ENCODE data around the gene ZSWIM5.
"Not testable (repeated sequence)": the region's sequence is repeated elsewhere in the genome, so short reads cannot be mapped to it uniquely, and the experiment has no call there.

ZSWIM5 gene

DNA sequence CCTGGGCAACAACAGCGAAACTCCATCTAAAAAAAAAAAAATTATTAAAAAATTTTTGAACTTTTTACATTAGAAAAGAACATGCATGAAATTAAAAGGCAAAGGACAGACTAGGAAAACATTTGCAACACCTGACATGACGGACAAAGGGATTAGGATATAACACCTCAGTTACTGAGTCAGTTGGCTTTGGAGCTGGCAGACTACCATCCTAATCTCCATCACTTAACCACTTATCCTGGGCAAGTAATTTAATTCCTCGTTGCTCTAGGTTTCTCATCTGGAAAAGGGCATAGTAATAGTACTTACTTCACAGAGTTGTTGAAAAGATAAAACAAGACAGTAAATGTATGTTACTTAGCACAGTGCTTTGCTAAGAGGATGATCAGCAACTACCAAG lies 207.2 kb downstream of the ZSWIM5 start:
- no peak for DNase-seq

DNA sequence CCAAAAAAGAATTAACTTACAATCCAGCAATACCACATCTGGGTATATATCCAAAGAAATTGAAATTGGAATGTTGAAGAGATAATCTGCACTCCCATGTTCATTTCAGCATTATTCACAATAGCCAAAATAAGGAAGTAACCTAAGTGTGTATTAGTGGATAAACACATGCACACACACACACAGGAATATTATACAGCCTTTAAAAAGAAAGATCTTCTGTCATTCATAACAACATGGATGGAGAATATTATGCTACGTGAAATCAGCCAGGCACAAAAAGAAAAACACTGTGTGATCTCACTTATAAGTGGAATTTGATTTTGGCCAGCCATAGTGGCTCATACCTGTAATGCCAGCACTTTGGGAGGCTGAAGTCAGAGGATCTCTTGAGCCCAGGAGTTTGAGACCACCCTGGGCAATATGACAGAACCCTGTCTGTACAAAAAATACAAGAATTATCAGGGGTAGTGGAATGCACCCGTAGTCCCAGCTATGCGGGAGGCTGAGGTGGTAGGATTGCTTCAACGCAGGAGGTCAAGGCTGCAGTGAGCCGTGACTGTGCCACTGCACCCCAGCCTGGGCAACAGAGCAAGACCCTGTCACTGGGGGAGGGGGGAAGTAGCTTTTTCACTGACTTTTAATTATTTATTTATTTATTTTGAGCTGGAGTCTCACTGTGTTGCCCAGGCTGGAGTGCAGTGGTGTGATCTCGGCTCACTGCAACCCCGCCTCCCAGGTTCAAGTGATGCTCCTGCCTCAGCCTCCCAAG lies 210.8 kb downstream of the ZSWIM5 start:
- DNase-seq: no peak

DNA sequence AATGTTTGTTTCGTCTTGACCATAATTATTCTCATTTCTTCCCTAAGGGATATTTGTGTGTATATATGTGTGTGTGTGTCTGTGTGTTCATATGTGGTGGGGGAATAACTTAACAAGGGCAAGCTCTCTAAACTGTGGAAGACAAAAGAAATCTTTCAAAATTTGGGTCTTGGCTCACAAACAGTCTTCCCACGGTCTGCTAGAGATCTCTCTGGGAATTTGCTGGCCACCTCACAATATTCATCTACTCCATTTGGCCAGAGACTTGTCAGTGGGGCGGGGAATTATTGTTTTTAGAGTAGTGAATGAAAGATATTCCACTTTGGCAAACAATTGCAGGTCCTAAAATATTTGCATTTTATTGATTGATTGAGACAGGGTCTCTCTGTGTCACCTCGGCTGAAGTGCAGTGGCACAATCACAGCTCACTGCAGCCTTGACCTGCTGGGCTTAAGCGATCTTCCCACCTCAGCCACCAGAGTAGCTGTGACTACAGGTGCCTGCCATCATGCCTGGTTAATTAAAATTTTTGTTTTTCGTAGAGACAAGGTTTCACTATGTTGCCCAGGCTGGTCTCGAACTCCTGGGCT lies 212.0 kb downstream of the ZSWIM5 start:
- no peak for DNase-seq

DNA sequence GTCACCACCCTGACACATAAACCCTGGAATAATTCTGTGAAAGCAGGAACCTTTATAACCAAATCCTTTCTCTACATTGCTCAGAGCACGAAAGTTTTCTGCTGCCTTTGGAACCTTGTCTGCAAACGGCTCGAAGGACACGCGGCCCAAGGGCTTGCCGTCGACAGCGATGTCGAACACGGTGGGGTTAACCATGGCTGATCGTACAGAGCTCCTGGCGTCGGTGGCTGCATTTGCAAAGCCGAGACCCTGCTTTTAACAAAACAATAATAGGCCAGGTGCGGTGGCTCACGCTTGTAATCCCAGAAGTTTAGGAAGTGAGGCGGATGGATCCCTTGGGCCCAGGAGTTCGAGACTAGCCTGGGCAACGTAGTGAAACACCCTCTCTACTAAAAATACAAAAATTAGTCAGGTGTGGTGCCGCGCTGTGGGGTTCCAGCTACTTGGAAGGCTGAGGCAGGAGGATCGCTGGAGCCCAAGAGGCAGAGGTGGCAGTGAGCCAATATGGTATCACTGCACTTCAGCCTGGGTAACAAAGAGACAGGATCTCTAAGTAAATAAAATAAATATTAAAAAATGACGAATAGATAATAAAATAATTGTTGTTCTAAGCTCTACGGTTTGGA lies 217.8 kb downstream of the ZSWIM5 start:
- DNase-seq: no peak

DNA sequence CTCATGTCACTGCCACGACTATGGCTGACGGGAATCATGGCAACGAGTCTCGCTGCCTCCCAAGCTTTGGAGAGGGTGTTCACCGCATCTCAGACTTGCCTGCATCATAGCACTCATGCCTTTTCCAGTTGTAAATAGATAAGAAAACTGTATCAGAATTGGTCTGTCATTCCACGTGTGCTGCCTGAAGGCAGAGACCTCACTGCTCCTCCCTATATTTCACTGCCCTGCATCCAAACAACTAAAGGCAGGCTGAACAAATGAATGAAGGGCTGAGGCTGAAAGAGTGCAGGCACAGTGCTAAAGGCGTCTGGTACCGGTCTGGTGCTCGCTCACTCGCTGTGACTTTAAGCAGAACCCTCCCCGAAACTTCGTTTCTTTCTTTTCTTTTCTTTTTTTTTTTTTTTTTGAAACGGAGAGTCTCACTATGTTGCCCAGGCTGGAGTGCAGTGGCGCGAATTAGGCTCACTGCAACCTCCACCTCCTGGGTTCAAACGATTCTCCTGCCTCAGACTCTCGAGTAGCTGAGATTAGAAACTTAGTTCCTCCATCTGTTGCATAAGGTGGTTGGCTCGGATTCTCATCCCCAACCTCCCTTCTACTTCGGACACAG lies 220.6 kb downstream of the ZSWIM5 start:
- no peak for DNase-seq

DNA sequence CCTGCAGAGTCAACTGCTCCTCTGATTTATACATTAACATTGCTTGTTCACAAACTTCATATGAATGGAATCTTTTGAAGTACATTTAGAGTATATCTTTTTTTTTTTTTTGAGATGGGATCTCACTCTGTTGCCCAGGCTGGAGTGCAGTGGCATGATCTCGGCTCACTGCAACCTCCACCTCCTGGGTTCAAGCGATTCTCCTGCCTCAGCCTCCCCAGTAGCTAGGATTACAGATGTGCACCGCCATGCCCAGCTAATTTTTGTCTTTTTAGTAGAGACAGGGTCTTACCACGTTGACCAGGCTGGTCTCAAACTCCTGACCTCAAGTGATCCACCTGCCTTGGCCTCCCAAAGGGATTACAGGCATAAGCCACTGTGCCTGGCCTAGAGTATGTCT lies 229.0 kb downstream of the ZSWIM5 start:
- DNase-seq: not testable (repeated sequence)

DNA sequence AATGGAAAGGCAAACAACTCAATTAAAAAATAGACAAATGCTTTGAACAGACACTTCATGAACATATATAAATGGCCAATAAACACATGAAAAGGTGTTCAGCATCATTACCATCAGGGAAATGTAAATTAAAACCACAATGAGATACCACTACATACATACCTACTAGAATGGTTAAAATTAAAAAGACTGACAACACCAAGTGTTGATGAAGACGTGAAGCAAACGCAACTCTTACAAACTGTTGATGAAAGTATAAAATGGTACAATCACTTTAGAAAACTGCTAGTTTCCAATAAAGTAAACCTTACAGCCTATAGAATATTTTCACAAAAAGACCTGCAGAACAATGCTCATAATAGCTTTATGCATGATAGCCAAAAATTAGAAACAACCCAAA lies 230.2 kb downstream of the ZSWIM5 start:
- no peak for DNase-seq

DNA sequence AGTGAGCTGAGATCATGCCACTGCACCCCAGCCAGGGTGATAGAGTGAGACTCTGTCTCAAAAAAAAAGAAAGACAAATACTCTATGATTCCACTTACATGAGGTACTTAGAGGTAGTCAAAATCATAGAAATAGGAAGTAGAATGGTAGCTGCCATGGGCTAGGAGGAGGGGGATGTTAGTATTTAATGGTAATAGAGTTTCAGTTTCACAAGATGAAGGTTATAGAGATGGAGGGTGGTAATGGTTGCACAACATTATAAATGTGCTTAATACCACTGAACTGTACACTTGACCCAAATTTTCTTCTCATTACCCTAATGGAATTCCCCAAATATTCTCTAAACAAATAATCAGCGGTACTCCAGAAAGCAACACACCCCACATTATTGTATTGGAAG lies 232.8 kb downstream of the ZSWIM5 start:
- no peak for DNase-seq

DNA sequence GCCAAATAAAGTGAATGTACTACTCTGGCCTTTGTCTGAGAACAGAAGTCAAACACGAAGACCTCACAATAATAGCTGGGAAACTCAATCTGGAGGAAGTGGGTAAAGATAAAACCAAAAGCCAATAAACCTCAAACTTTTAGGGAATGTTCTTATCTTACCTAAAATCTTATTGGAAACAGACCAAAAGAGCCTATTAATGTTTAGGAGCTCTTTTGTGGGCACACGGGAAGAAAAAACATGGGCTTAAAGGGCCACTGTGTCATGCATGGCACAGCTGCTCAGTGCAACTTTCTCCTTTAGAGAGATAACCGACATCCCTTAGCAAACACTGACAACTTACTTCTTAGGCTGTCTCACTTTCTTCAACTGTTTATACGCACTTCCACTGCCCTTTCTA lies 236.1 kb downstream of the ZSWIM5 start:
- no peak for DNase-seq

Measured in NCI-H345 (cell line).